ENCODE data around the gene VAV3.

GRCh38 chr1:107838056-107838455 is 126.9 kb downstream of the VAV3 start:
- TF ChIP-seq CTCF (IDR thresholded peaks at IDR 0.05; ENCODE audit: insufficient read depth, low read length), result no peak
- TF ChIP-seq, protein P1, sequence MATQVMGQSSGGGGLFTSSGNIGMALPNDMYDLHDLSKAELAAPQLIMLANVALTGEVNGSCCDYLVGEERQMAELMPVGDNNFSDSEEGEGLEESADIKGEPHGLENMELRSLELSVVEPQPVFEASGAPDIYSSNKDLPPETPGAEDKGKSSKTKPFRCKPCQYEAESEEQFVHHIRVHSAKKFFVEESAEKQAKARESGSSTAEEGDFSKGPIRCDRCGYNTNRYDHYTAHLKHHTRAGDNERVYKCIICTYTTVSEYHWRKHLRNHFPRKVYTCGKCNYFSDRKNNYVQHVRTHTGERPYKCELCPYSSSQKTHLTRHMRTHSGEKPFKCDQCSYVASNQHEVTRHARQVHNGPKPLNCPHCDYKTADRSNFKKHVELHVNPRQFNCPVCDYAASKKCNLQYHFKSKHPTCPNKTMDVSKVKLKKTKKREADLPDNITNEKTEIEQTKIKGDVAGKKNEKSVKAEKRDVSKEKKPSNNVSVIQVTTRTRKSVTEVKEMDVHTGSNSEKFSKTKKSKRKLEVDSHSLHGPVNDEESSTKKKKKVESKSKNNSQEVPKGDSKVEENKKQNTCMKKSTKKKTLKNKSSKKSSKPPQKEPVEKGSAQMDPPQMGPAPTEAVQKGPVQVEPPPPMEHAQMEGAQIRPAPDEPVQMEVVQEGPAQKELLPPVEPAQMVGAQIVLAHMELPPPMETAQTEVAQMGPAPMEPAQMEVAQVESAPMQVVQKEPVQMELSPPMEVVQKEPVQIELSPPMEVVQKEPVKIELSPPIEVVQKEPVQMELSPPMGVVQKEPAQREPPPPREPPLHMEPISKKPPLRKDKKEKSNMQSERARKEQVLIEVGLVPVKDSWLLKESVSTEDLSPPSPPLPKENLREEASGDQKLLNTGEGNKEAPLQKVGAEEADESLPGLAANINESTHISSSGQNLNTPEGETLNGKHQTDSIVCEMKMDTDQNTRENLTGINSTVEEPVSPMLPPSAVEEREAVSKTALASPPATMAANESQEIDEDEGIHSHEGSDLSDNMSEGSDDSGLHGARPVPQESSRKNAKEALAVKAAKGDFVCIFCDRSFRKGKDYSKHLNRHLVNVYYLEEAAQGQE (IDR thresholded peaks at IDR 0.05; ENCODE audit: insufficient replicate concordance, low read depth), result no peak
- TF ChIP-seq POLR2AphosphoS5 (IDR thresholded peaks at IDR 0.05; ENCODE audit: low read depth), result no peak
- TF ChIP-seq GABPA (IDR thresholded peaks at IDR 0.05; ENCODE audit: low read depth), result no peak
- no peak for TF ChIP-seq SPI1 (IDR thresholded peaks at IDR 0.05; ENCODE audit: borderline replicate concordance, low read depth)
